Heart right ventricle (tissue), 16 donors: ENCODE measurements around the gene FOXO3. TPM values are rescaled to one million over a fixed set of nuclear protein-coding genes. Genes with fewer than 3 reads are reported as not detected.

Experiments
- ATAC-seq, 8 donors: fragments of 200-7000 bp; cut with Tn5 transposase; one replicate each; pipeline ENCODE4 v1.9.1; 2020; ENCODE audit warnings: mild to moderate bottlenecking in 8 of 8, moderate library complexity in 8 of 8, moderate number of reproducible peaks in 1 of 8
- DNase-seq, 2 donors: peaks; one replicate each; pipeline ENCODE4 v3.0.0-alpha.2; 2020
- H3K27ac ChIP-seq, 10 donors: fragments of 200-600 bp; sonication (generic) in 2 of 10; one replicate each; pipeline versions ENCODE4 v1.5.0 to v1.8.0; 2020 to 2022; ENCODE audit warnings: mild to moderate bottlenecking in 3 of 10
- H3K27me3 ChIP-seq, 7 donors: fragments of 200-600 bp; one replicate each; pipeline ENCODE4 v1.8.0; 2021 to 2022; ENCODE audit warnings: mild to moderate bottlenecking in 2 of 7
- H3K36me3 ChIP-seq, 9 donors: fragments of 200-600 bp; sonication (generic) in 1 of 9; one replicate each; pipeline versions ENCODE4 v1.5.0 to v1.8.0; 2020 to 2022; ENCODE audit warnings: mild to moderate bottlenecking in 2 of 9
- H3K4me1 ChIP-seq, 9 donors: fragments of 200-600 bp; sonication (generic) in 1 of 9; one replicate each; pipeline versions ENCODE4 v1.5.0 to v1.8.0; 2020 to 2022; ENCODE audit warnings: mild to moderate bottlenecking in 4 of 9
- H3K4me3 ChIP-seq, 10 donors: fragments of 200-600 bp; sonication (generic) in 2 of 10; one replicate each; pipeline versions ENCODE4 v1.5.0 to v1.8.0; 2020 to 2022; ENCODE audit warnings: mild to moderate bottlenecking in 7 of 10, moderate library complexity in 2 of 10
- H3K9me3 ChIP-seq, 11 donors: fragments of 200-600 bp in 10 of 11; sonication (generic) in 2 of 11; one replicate each; pipeline versions ENCODE4 v1.5.0 to v1.8.0; 2013 to 2022; ENCODE audit warnings: mild to moderate bottlenecking in 2 of 11, control low read depth in 1 of 11, moderate library complexity in 1 of 11
- CTCF ChIP-seq, 9 donors: fragments of 200-600 bp; sonication (generic) in 2 of 9; IDR thresholded peaks; one replicate each; pipeline versions ENCODE4 v1.5.0 to v1.8.0; 2021 to 2022; ENCODE audit warnings: antibody characterized with exemption in 9 of 9, mild to moderate bottlenecking in 5 of 9, moderate library complexity in 1 of 9
- WGBS, 2 donors: extraction: QIAGEN DNeasy Blood & Tissue Kit; methylation state at CpG; one replicate each; pipeline ENCODE4 v1.1.7; 2013; ENCODE audit warnings: inconsistent platforms in 1 of 2; 5-methylcytosine and 5-hydroxymethylcytosine counted together
- intact Hi-C, 10 donors: fragments of 100-400 bp; cut with DNase I; formaldehyde crosslinking; loops; one replicate each; pipeline versions ENCODE4 v1.11.1 to v1.14.2; 2022
- polyA plus RNA-seq, 2 donors: library from polyadenylated mRNA; stranded (reverse); fragments of 200-250 nt; gene quantifications; one replicate each; pipeline ENCODE4 v1.2.3, GENCODE V29; 2013
- total RNA-seq, 10 donors: library from RNA; stranded (reverse); fragmentation: NEBNext Ultra II Directional in 3 of 10; extraction: Animal tissue kit (Norgen Biotek cat#: 25700) in 3 of 10; gene quantifications; one replicate each; pipeline versions ENCODE4 v1.2.1 to v1.2.4, GENCODE V29; 2021 to 2023
- donor health status: Arrhythmogenic right ventricular cardiomyopathy.
- donor health status: ischemic (EF 13 %, LVEDD 7.1; RV severe dilation, severe dysfunction).
- donor health status: healthy with polysubstance abuse.
- donor health status: DM: no; HTN: yes; CAD: no.
- donor health status: DM: no; HTN: no; CAD: no.
- donor health status: ischemic (EF 25% LVEDD 6.9; RV normal size, moderate dysfunction).
- donor health status: ischemic (EF 25% LVEDD 5.7; RV mildly dilated, moderate dysfunction).
- donor health status: healthy.
- donor health status: DM: yes; HTN: yes; CAD: no.
- donor health status: Ischemic cardiomyopathy.
- donor health status: ischemic (EF 35%, LVEDD 5.7; RV mildly dilated, moderate dysfunction).
- donor health status: nonischemic (EF 11% LVEDD 7.7; RV severe dilation, severe dysfunction).
- donor health status: DM: yes; HTN: yes; CAD: no.
- donor health status: PGD.
- donor health status: ischemic (EF 29% LVEDD 5.4; RV normal size, mild dysfunction).
- donor health status: nonischemic (EF 23%, LVEDD 6.1; RV moderate dilation, normal function).

The FOXO3 gene
- total and polyA plus RNA-seq, 12 donors: 16.8 to 52.6 (median 37.0) TPM

GRCh38 chr6:108687921-108688320, 127.2 kb downstream of the FOXO3 start:
- WGBS, 2 donors: 83 to 84% methylated on average over 1 of the region's 1 CpG
- TF ChIP-seq CTCF (IDR thresholded peaks at IDR 0.05): no peak
- no peak for ATAC-seq
- Histone ChIP-seq H3K27me3 (no peaks in the 10 kb centered on the region), H3K27ac (peak overlapping the region in 1 of 10 donors; percentile 33), H3K4me1 (peaks cover 9 to 63% (median 41%) of the 10 kb centered on the region in 9 donors), H3K36me3 (peaks cover 0 to 31% (median 7%) of the 10 kb centered on the region in 9 donors), H3K4me3 (no peak overlapping the region), H3K9me3 (no peaks in the 10 kb centered on the region)
- DNase-seq: no peak
- intact Hi-C loops: no loop called here

GRCh38 chr6:108689272-108690161, 128.8 kb downstream of the FOXO3 start:
- no peak overlapping the region for H3K4me3 ChIP-seq
- H3K4me1 ChIP-seq: peaks cover 9 to 58% (median 40%) of the 10 kb centered on the region in 9 donors
- no peak for TF ChIP-seq CTCF (IDR thresholded peaks at IDR 0.05)
- peaks cover 0 to 31% (median 7%) of the 10 kb centered on the region in 9 donors for H3K36me3 ChIP-seq
- intact Hi-C loops: no loop called here
- H3K27ac ChIP-seq: peak overlapping the region; percentile 35 to 81 (median 64)
- H3K27me3 ChIP-seq: no peaks in the 10 kb centered on the region
- DNase-seq: peak; percentile 83 to 84
- no peaks in the 10 kb centered on the region for H3K9me3 ChIP-seq
- peak; percentile 88 to 98 (median 96) for ATAC-seq
- 52 to 53% methylated on average over 15 of the region's 15 CpGs for WGBS, 2 donors

- intact Hi-C loops: no loop called here
- H3K27ac ChIP-seq: peak overlapping the region in 6 of 10 donors; percentile 40 to 81 (median 75)
- no peak for TF ChIP-seq CTCF (IDR thresholded peaks at IDR 0.05)
- DNase-seq (no peak), ATAC-seq (no peak)
- WGBS, 2 donors: 80 to 81% methylated on average over 6 of the region's 6 CpGs
- H3K27me3 ChIP-seq: no peaks in the 10 kb centered on the region
- H3K9me3 ChIP-seq: no peaks in the 10 kb centered on the region
- H3K36me3 ChIP-seq: peaks cover 0 to 31% (median 7%) of the 10 kb centered on the region in 9 donors
- H3K4me3 ChIP-seq: no peak overlapping the region
- H3K4me1 ChIP-seq: peaks cover 9 to 55% (median 33%) of the 10 kb centered on the region in 9 donors
These were observed 129.8 kb downstream of the FOXO3 start for GRCh38 chr6:108690326-108691049.

GRCh38 chr6:108693430-108694154, 132.9 kb downstream of the FOXO3 start:
- peaks cover 0 to 9% (median 0%) of the 10 kb centered on the region in 9 donors for H3K36me3 ChIP-seq
- peaks cover 13 to 53% (median 35%) of the 10 kb centered on the region in 9 donors for H3K4me1 ChIP-seq
- ATAC-seq (no peak), DNase-seq (no peak)
- no peaks in the 10 kb centered on the region for H3K27me3 ChIP-seq
- no peaks in the 10 kb centered on the region for H3K9me3 ChIP-seq
- WGBS, 2 donors: 80 to 85% methylated on average over 2 of the region's 2 CpGs
- no peak for TF ChIP-seq CTCF (IDR thresholded peaks at IDR 0.05)
- intact Hi-C loops: no loop called here
- H3K27ac ChIP-seq: peak overlapping the region in 1 of 10 donors; percentile 26
- no peak overlapping the region for H3K4me3 ChIP-seq
